ENCODE results near the gene OR52M1. TPM values are rescaled to one million over a fixed set of nuclear protein-coding genes. Genes with fewer than 3 reads are reported as not detected.

Gene OR52M1
- total RNA-seq, 4 donors from 2014 or later, result not detected

- peak overlapping the region in 1 of 4 donors; percentile 5 for H3K27ac ChIP-seq (replicated peaks in 1 of 4)
- no peak overlapping the region for H3K4me3 ChIP-seq
- no peak for DNase-seq (ENCODE audit: extremely low spot score)
- intact Hi-C loops (cut with DNase I), result no loop called here
- H3K9me3 ChIP-seq, result no peaks in the 10 kb centered on the region
- WGBS, result 13% methylated on average over 4 of the region's 5 CpGs
- TF ChIP-seq POLR2AphosphoS5 (IDR thresholded peaks at IDR 0.05), result peak in 1 of 2 donors; percentile 10
- no peak for TF ChIP-seq EP300 (IDR thresholded peaks at IDR 0.05)
- no peak for TF ChIP-seq POLR2A (IDR thresholded peaks at IDR 0.05; ENCODE audit: low read depth)
- H3K27me3 ChIP-seq, result no peaks in the 10 kb centered on the region
- no peaks in the 10 kb centered on the region for H3K36me3 ChIP-seq
- peaks cover 0 to 21% (median 13%) of the 10 kb centered on the region in 4 donors for H3K4me1 ChIP-seq
Observed at GRCh38 chr11:4511282-4512245, 33.4 kb upstream of the OR52M1 start.

GRCh38 chr11:4514196-4514595, 30.8 kb upstream of the OR52M1 start:
- H3K27ac ChIP-seq (replicated peaks in 1 of 4), result no peak overlapping the region
- TF ChIP-seq POLR2AphosphoS5 (IDR thresholded peaks at IDR 0.05), result no peak
- TF ChIP-seq EP300 (IDR thresholded peaks at IDR 0.05), result no peak
- TF ChIP-seq CTCF (IDR thresholded peaks at IDR 0.05), result no peak
- no peak for TF ChIP-seq POLR2A (IDR thresholded peaks at IDR 0.05; ENCODE audit: low read depth)

GRCh38 chr11:4522339-4522738, 22.7 kb upstream of the OR52M1 start:
- H3K36me3 ChIP-seq, result no peaks in the 10 kb centered on the region
- intact Hi-C loops (cut with DNase I), result no loop called here
- no peaks in the 10 kb centered on the region for H3K9me3 ChIP-seq
- 70% methylated on average over 2 of the region's 2 CpGs for WGBS
- H3K4me1 ChIP-seq, result no peaks in the 10 kb centered on the region
- TF ChIP-seq POLR2A (IDR thresholded peaks at IDR 0.05; ENCODE audit: low read depth) (no peak), CTCF (IDR thresholded peaks at IDR 0.05) (no peak), EP300 (IDR thresholded peaks at IDR 0.05) (no peak), POLR2AphosphoS5 (IDR thresholded peaks at IDR 0.05) (no peak)
- no peak overlapping the region for H3K27ac ChIP-seq (replicated peaks in 1 of 4)
- DNase-seq (ENCODE audit: extremely low spot score), result no peak
- no peak overlapping the region for H3K4me3 ChIP-seq
- peaks cover 0 to 8% (median 0%) of the 10 kb centered on the region in 4 donors for H3K27me3 ChIP-seq

More at GRCh38 chr11:4514196-4514595, 30.8 kb upstream of the OR52M1 start:
- intact Hi-C loops (cut with DNase I), result no loop called here
- DNase-seq (ENCODE audit: extremely low spot score), result no peak
- H3K27me3 ChIP-seq, result no peaks in the 10 kb centered on the region
- 33% methylated on average over 1 of the region's 1 CpG for WGBS
- H3K4me1 ChIP-seq, result peaks cover 0 to 21% (median 13%) of the 10 kb centered on the region in 4 donors
- H3K4me3 ChIP-seq, result no peak overlapping the region
- H3K36me3 ChIP-seq, result no peaks in the 10 kb centered on the region
- no peaks in the 10 kb centered on the region for H3K9me3 ChIP-seq

- 90% methylated on average over 6 of the region's 6 CpGs for WGBS
- intact Hi-C loops (cut with DNase I), result no loop called here
- no peaks in the 10 kb centered on the region for H3K36me3 ChIP-seq
Observed at GRCh38 chr11:4522752-4523151, 22.2 kb upstream of the OR52M1 start.

More at GRCh38 chr11:4522752-4523151, 22.2 kb upstream of the OR52M1 start:
- Histone ChIP-seq H3K27ac (replicated peaks in 1 of 4) (no peak overlapping the region), H3K9me3 (no peaks in the 10 kb centered on the region), H3K4me1 (no peaks in the 10 kb centered on the region), H3K4me3 (no peak overlapping the region), H3K27me3 (peaks cover 0 to 8% (median 0%) of the 10 kb centered on the region in 4 donors)
- TF ChIP-seq EP300 (IDR thresholded peaks at IDR 0.05) (no peak), CTCF (IDR thresholded peaks at IDR 0.05) (no peak), POLR2AphosphoS5 (IDR thresholded peaks at IDR 0.05) (no peak), POLR2A (IDR thresholded peaks at IDR 0.05; ENCODE audit: low read depth) (no peak)
- DNase-seq (ENCODE audit: extremely low spot score), result no peak
